SU-DHL-6 (cell line): ENCODE results near the gene KBTBD7.

Source experiments
- H2AFZ ChIP-seq: fragments of 200-600 bp; sonication (generic); 2 replicates; pipeline ENCODE4 v1.6.1; 2014; ENCODE audit warnings: low read depth, mild to moderate bottlenecking, moderate library complexity, mixed read lengths, antibody characterized with exemption, low read length; ENCODE audit not compliant: severe bottlenecking
- H3F3A ChIP-seq: fragments of 200-600 bp; shearing (Covaris generic); 2 replicates; pipeline ENCODE4 v1.6.0; 2016; ENCODE audit warnings: antibody characterized with exemption, mild to moderate bottlenecking; ENCODE audit not compliant: insufficient read depth
- H3K27ac ChIP-seq: fragments of 200-600 bp; sonication (generic); 2 replicates; pipeline ENCODE4 v1.5.1; 2016; ENCODE audit warnings: low read depth, mild to moderate bottlenecking, low read length, moderate library complexity, mixed read lengths
- H3K27me3 ChIP-seq: fragments of 200-600 bp; sonication (generic), shearing (Covaris generic); 2 replicates; pipeline ENCODE4 v1.6.0; 2014; ENCODE audit warnings: mild to moderate bottlenecking, low read length
- H3K36me3 ChIP-seq: fragments of 200-600 bp; sonication (generic); 2 replicates; pipeline ENCODE4 v1.6.1; 2014; ENCODE audit warnings: mild to moderate bottlenecking, low read length, mixed read lengths
- H3K4me2 ChIP-seq: fragments of 300-600, 200-600 bp; shearing (Covaris generic), sonication (generic); 2 replicates; pipeline ENCODE4 v1.6.0; 2014; ENCODE audit warnings: low read length, low read depth, mild to moderate bottlenecking; ENCODE audit not compliant: poor library complexity, severe bottlenecking
- H3K4me3 ChIP-seq: fragments of 200-600 bp; sonication (generic); 2 replicates; pipeline ENCODE4 v1.5.1; 2014; ENCODE audit warnings: antibody characterized with exemption, low read length, mild to moderate bottlenecking, mixed read lengths; ENCODE audit not compliant: insufficient read depth, poor library complexity, severe bottlenecking
- H3K79me2 ChIP-seq: fragments of 200-600 bp; sonication (generic); 2 replicates; pipeline ENCODE4 v1.6.1; 2014; ENCODE audit warnings: mild to moderate bottlenecking, low read length, moderate library complexity; ENCODE audit not compliant: insufficient read depth
- H3K9ac ChIP-seq: fragments of 200-600 bp; sonication (generic); 2 replicates; pipeline ENCODE4 v1.7.0; 2014; ENCODE audit warnings: mild to moderate bottlenecking, low read length
- H3K9me2 ChIP-seq: fragments of 200-600 bp; sonication (generic); replicated peaks from 2 replicates; pipeline ENCODE4 v1.6.1; 2014; ENCODE audit warnings: low read length; ENCODE audit not compliant: insufficient read depth
- H3K9me3 ChIP-seq: fragments of 200-600 bp; sonication (generic); 2 replicates; pipeline ENCODE4 v1.6.1; 2014; ENCODE audit warnings: low read length, mixed read lengths; ENCODE audit not compliant: insufficient read depth
- H4K20me1 ChIP-seq: fragments of 200-600 bp; sonication (generic); 2 replicates; pipeline ENCODE4 v1.6.1; 2014; ENCODE audit warnings: low read depth, mild to moderate bottlenecking, antibody characterized with exemption, low read length, moderate library complexity, mixed read lengths
- CTCF ChIP-seq: fragments of 200-600 bp; sonication (generic); IDR thresholded peaks from one replicate; pipeline ENCODE4 v1.5.1; 2017; ENCODE audit warnings: antibody characterized with exemption, mild to moderate bottlenecking, low read length, moderate library complexity; ENCODE audit not compliant: insufficient read depth, poor library complexity, severe bottlenecking
- EZH2phosphoT487 ChIP-seq: fragments of 200-600 bp; sonication (generic), shearing (Covaris generic); conservative IDR thresholded peaks from 2 replicates; pipeline ENCODE4 v1.6.1; 2018; ENCODE audit warnings: mild to moderate bottlenecking, antibody characterized with exemption, low read length, moderate library complexity, mixed read lengths

The KBTBD7 gene

GRCh38 chr13:41186481-41186880 is 7.9 kb downstream of the KBTBD7 start:
- no peak overlapping the region for H3K27ac ChIP-seq
- H3K9me2 ChIP-seq: no peaks in the 10 kb centered on the region
- no peaks in the 10 kb centered on the region for H3K79me2 ChIP-seq
- no peak for TF ChIP-seq EZH2phosphoT487
- TF ChIP-seq CTCF: no peak
- no peak overlapping the region for H3K4me3 ChIP-seq
- H4K20me1 ChIP-seq: no peaks in the 10 kb centered on the region
- H3K27me3 ChIP-seq: no peaks in the 10 kb centered on the region
- no peak overlapping the region for H3K9ac ChIP-seq
- 0 out of 2 replicates have a peak, but pooled peaks cover 8% of the 10 kb centered on the region for H3K36me3 ChIP-seq
- no peaks in the 10 kb centered on the region; the same call in 1 of the 2 replicates for H3F3A ChIP-seq
- no peaks in the 10 kb centered on the region for H3K9me3 ChIP-seq
- H2AFZ ChIP-seq: no peak overlapping the region
- H3K4me2 ChIP-seq: no peak overlapping the region

- Histone ChIP-seq H3F3A (no peaks in the 10 kb centered on the region), H3K9me3 (no peaks in the 10 kb centered on the region), H3K4me2 (no peak overlapping the region), H3K36me3 (no peaks in the 10 kb centered on the region), H2AFZ (no peak overlapping the region), H3K79me2 (no peaks in the 10 kb centered on the region), H3K4me3 (no peak overlapping the region), H4K20me1 (no peaks in the 10 kb centered on the region), H3K27ac (no peak overlapping the region), H3K9me2 (no peaks in the 10 kb centered on the region), H3K27me3 (no peaks in the 10 kb centered on the region), H3K9ac (no peak overlapping the region)
- TF ChIP-seq EZH2phosphoT487: no peak
- no peak for TF ChIP-seq CTCF
Measured at GRCh38 chr13:41182231-41182630, 12.1 kb downstream of the KBTBD7 start.

- H2AFZ ChIP-seq: no peak overlapping the region
Measured at GRCh38 chr13:41179593-41180250, 14.6 kb downstream of the KBTBD7 start.

More at GRCh38 chr13:41179593-41180250, 14.6 kb downstream of the KBTBD7 start:
- Histone ChIP-seq H3K9me3 (0 out of 2 replicates have a peak, but pooled peaks cover 3% of the 10 kb centered on the region), H3K9me2 (no peaks in the 10 kb centered on the region), H3K9ac (no peak overlapping the region), H4K20me1 (no peaks in the 10 kb centered on the region), H3F3A (no peaks in the 10 kb centered on the region), H3K36me3 (0 out of 2 replicates have a peak, but pooled peaks cover 2% of the 10 kb centered on the region), H3K4me3 (no peak overlapping the region), H3K79me2 (no peaks in the 10 kb centered on the region), H3K27me3 (no peaks in the 10 kb centered on the region), H3K27ac (no peak overlapping the region), H3K4me2 (no peak overlapping the region)
- TF ChIP-seq EZH2phosphoT487: no peak
- no peak for TF ChIP-seq CTCF
